Kidney (tissue), 14 donors: Measurements from ENCODE around the gene ACSBG1. TPM values are rescaled to one million over a fixed set of nuclear protein-coding genes. Genes with fewer than 3 reads are reported as not detected.

ENCODE experiments used
- DNase-seq, 5 donors: peaks; one replicate each; pipeline ENCODE4 v3.0.0-alpha.2; 2013 to 2020
- FAIRE-seq: peaks from 2 replicates; lab custom pipeline; 2012; peaks lifted over from hg19 to GRCh38; lab: Jason Lieb, UNC
- H3K27ac ChIP-seq, 2 donors: one replicate each; pipeline ENCODE4 v1.7.0; 2013; ENCODE audit warnings: low read depth in 2 of 2, low read length in 2 of 2, inconsistent platforms in 1 of 2
- H3K27me3 ChIP-seq: one replicate; pipeline ENCODE4 v1.7.1; 2013; ENCODE audit warnings: low read length, inconsistent platforms; ENCODE audit not compliant: control insufficient read depth, insufficient read depth
- H3K36me3 ChIP-seq, 3 donors: one replicate each; pipeline versions ENCODE4 v1.7.0 to v1.7.1; 2013; ENCODE audit warnings: low read length in 3 of 3, control low read depth in 1 of 3, inconsistent platforms in 1 of 3; ENCODE audit not compliant: insufficient read depth in 3 of 3, control insufficient read depth in 2 of 3
- H3K4me1 ChIP-seq, 3 donors: one replicate each; pipeline versions ENCODE4 v1.7.0 to v1.7.1; 2013; ENCODE audit warnings: low read length in 3 of 3, inconsistent platforms in 1 of 3, low read depth in 1 of 3; ENCODE audit not compliant: control insufficient read depth in 2 of 3, insufficient read depth in 2 of 3
- H3K4me3 ChIP-seq, 3 donors: one replicate each; pipeline versions ENCODE4 v1.7.0 to v1.8.1; 2013; ENCODE audit warnings: low read length in 3 of 3, control low read depth in 1 of 3, inconsistent platforms in 1 of 3
- H3K9ac ChIP-seq, 3 donors: one replicate each; pipeline versions ENCODE4 v1.7.0 to v1.7.1; 2013; ENCODE audit warnings: low read length in 3 of 3, control low read depth in 1 of 3, inconsistent platforms in 1 of 3
- H3K9me3 ChIP-seq, 3 donors: one replicate each; pipeline versions ENCODE4 v1.7.0 to v1.7.1; 2013; ENCODE audit warnings: low read length in 3 of 3, control low read depth in 1 of 3, inconsistent platforms in 1 of 3; ENCODE audit not compliant: control insufficient read depth in 2 of 3, insufficient read depth in 1 of 3
- CTCF ChIP-seq: IDR thresholded peaks from 3 replicates; pipeline ENCODE4 v1.5.1; 2012; ENCODE audit warnings: mild to moderate bottlenecking, moderate library complexity, borderline replicate concordance; ENCODE audit not compliant: insufficient read depth; ENCODE audit errors: extremely low read depth
- intact Hi-C: fragments of 100-400 bp; cut with DNase I; formaldehyde crosslinking; loops from one replicate; pipeline ENCODE4 v1.11.1; 2022
- polyA plus RNA-seq: library from polyadenylated mRNA; stranded (reverse); fragments of 350-450 nt; fragmentation: Illumina TruSeq; extraction: RNeasy Lipid Tissue Mini Kit (QIAGEN cat#74804); gene quantifications from one replicate; pipeline ENCODE4 v1.2.3, GENCODE V29; 2014; ENCODE audit warnings: low read depth, low replicate concordance; ENCODE audit not compliant: insufficient read depth
- total RNA-seq: library from RNA; stranded (reverse); fragmentation: NEBNext Ultra II Directional; extraction: Animal tissue kit (Norgen Biotek cat#: 25700); gene quantifications from one replicate; pipeline ENCODE4 v1.2.1, GENCODE V29; 2021
- donor health status: control.
- donor health status: control.
- donor health status: control.
- donor health status: control.
- donor health status: control.
- donor health status: DM: yes; HTN: yes; CAD: no.
- donor health status: Normal renal cell carcinoma (clear cell type).

Gene ACSBG1
- total and polyA plus RNA-seq, 2 donors from 2014 or later: 0.13 to 0.86 TPM

GRCh38 chr15:78212008-78212407 is 22.4 kb downstream of the ACSBG1 start:
- FAIRE-seq: no peak
- Histone ChIP-seq H3K27me3 (no peaks in the 10 kb centered on the region), H3K36me3 (no peaks in the 10 kb centered on the region), H3K4me1 (peaks cover 0 to 8% (median 0%) of the 10 kb centered on the region in 3 donors), H3K9ac (no peak overlapping the region), H3K4me3 (no peak overlapping the region), H3K9me3 (no peaks in the 10 kb centered on the region), H3K27ac (no peak overlapping the region)
- TF ChIP-seq CTCF: no peak
- no peak for DNase-seq
- intact Hi-C loops: no loop called here

- intact Hi-C loops: no loop called here
- H3K9ac ChIP-seq: no peak overlapping the region
- no peak overlapping the region for H3K27ac ChIP-seq
- H3K4me3 ChIP-seq: no peak overlapping the region
- FAIRE-seq (no peak), DNase-seq (no peak)
- H3K9me3 ChIP-seq: no peaks in the 10 kb centered on the region
- no peaks in the 10 kb centered on the region for H3K36me3 ChIP-seq
- peaks cover 0 to 8% (median 0%) of the 10 kb centered on the region in 3 donors for H3K4me1 ChIP-seq
- H3K27me3 ChIP-seq: no peaks in the 10 kb centered on the region
- no peak for TF ChIP-seq CTCF
These were observed 23.0 kb downstream of the ACSBG1 start for GRCh38 chr15:78211189-78211921.

- DNase-seq (no peak), FAIRE-seq (no peak)
- H3K9me3 ChIP-seq: no peaks in the 10 kb centered on the region
- intact Hi-C loops: no loop called here
- H3K4me1 ChIP-seq: peaks cover 0 to 6% (median 0%) of the 10 kb centered on the region in 3 donors
- no peak for TF ChIP-seq CTCF
- H3K9ac ChIP-seq: no peak overlapping the region
- H3K36me3 ChIP-seq: no peaks in the 10 kb centered on the region
- no peak overlapping the region for H3K4me3 ChIP-seq
- H3K27ac ChIP-seq: no peak overlapping the region
- H3K27me3 ChIP-seq: no peaks in the 10 kb centered on the region
These were observed 24.0 kb downstream of the ACSBG1 start for GRCh38 chr15:78210349-78210717.
